OCI-LY7 (cell line): ENCODE data around the gene RTN4. TPM values are rescaled to one million over a fixed set of nuclear protein-coding genes. Genes with fewer than 3 reads are reported as not detected.
"Not testable (repeated sequence)": the region's sequence is repeated elsewhere in the genome, so short reads cannot be mapped to it uniquely, and the experiment has no call there.

Source experiments
- BruUV-seq: library from RNA; stranded (reverse); fragments of 400-500 nt; replicated peaks from 2 replicates; lab custom pipeline; 2021; lab: Mats Ljungman, UMichigan
- CTCF ChIA-PET: fragments of 300-600 bp; sonication (Branson Sonifier 250); formaldehyde crosslinking; loops from one replicate; lab custom pipeline; 2022; ENCODE audit warnings: antibody characterized with exemption; ENCODE audit not compliant: unreplicated experiment; lab: Charles Lee
- POLR2A ChIA-PET: fragments of 300-600 bp; sonication (Branson Sonifier 250); formaldehyde crosslinking; loops from one replicate; lab custom pipeline; 2022; ENCODE audit warnings: antibody characterized with exemption; lab: Charles Lee
- DNase-seq: peaks from one replicate; pipeline ENCODE4 v3.0.0-alpha.2; 2015; ENCODE audit warnings: low spot score
- H2AFZ ChIP-seq: fragments of 200-600 bp; sonication (generic), shearing (Covaris generic); 2 replicates; pipeline ENCODE4 v1.6.1; 2014; ENCODE audit warnings: mild to moderate bottlenecking, antibody characterized with exemption, low read length, moderate library complexity
- H3K27ac ChIP-seq: fragments of 200-600 bp; sonication (generic); 2 replicates; pipeline ENCODE4 v1.5.1; 2014; ENCODE audit warnings: mixed run types, low read depth, mild to moderate bottlenecking, moderate library complexity, low read length, inconsistent platforms; ENCODE audit not compliant: poor library complexity, severe bottlenecking
- H3K36me3 ChIP-seq: fragments of 200-600 bp; sonication (generic); 2 replicates; pipeline ENCODE4 v1.6.1; 2014; ENCODE audit warnings: mild to moderate bottlenecking, antibody characterized with exemption, low read length, moderate library complexity, mixed read lengths; ENCODE audit not compliant: insufficient read depth
- H3K4me1 ChIP-seq: fragments of 200-600 bp; sonication (generic); 2 replicates; pipeline ENCODE4 v1.5.1; 2014; ENCODE audit warnings: mild to moderate bottlenecking, low read length; ENCODE audit not compliant: insufficient read depth, poor library complexity, severe bottlenecking
- H3K4me2 ChIP-seq: fragments of 200-600 bp; sonication (generic); 2 replicates; pipeline ENCODE4 v1.6.1; 2014; ENCODE audit warnings: mild to moderate bottlenecking, low read length
- H3K4me3 ChIP-seq: fragments of 200-600 bp; sonication (generic); 2 replicates; pipeline ENCODE4 v1.5.1; 2014; ENCODE audit warnings: mild to moderate bottlenecking, low read depth, low read length; ENCODE audit not compliant: poor library complexity, severe bottlenecking
- H3K79me2 ChIP-seq: fragments of 200-600 bp; sonication (generic); 2 replicates; pipeline ENCODE4 v1.6.1; 2016; ENCODE audit warnings: low read depth, mild to moderate bottlenecking, low read length, moderate library complexity, mixed read lengths; ENCODE audit not compliant: insufficient read depth
- H3K9me2 ChIP-seq: fragments of 200-600 bp; sonication (generic); 2 replicates; pipeline ENCODE4 v1.6.1; 2016; ENCODE audit warnings: mild to moderate bottlenecking, low read length, mixed read lengths; ENCODE audit not compliant: insufficient read depth
- H3K9me3 ChIP-seq: fragments of 200-600 bp; sonication (generic); 2 replicates; pipeline ENCODE4 v1.6.1; 2014; ENCODE audit warnings: mild to moderate bottlenecking, mixed run types, low read length, mixed read lengths
- H4K20me1 ChIP-seq: fragments of 200-600 bp; sonication (generic); 2 replicates; pipeline ENCODE4 v1.6.1; 2014; ENCODE audit warnings: mild to moderate bottlenecking, antibody characterized with exemption, low read length, moderate library complexity, mixed read lengths; ENCODE audit not compliant: insufficient read depth
- EZH2phosphoT487 ChIP-seq: fragments of 200-600 bp; sonication (generic); IDR thresholded peaks from 2 replicates; pipeline ENCODE4 v1.6.1; 2018; ENCODE audit warnings: low read depth, borderline replicate concordance, mild to moderate bottlenecking, mixed run types, antibody characterized with exemption, low read length, moderate library complexity, mixed read lengths
- intact Hi-C: fragments of 100-400 bp; cut with micrococcal nuclease; formaldehyde crosslinking; loops from one replicate; pipeline ENCODE4 v1.10.0; 2022; ENCODE audit not compliant: unreplicated experiment
- total RNA-seq, 2 experiments: library from RNA; depleted of rRNA in 1 of 2; stranded (reverse); fragments of >200 nt in 1 of 2; shearing (Covaris generic) in 1 of 2; gene quantifications; 2 replicates each; pipeline ENCODE4 v1.2.3, GENCODE V29; 2014 to 2022
- TF ChIP-seq, protein P1 (sequence below): fragments of 200-600 bp; sonication (generic); conservative IDR thresholded peaks from 2 replicates; pipeline ENCODE4 v1.5.1; 2014; ENCODE audit warnings: mild to moderate bottlenecking, antibody characterized with exemption, low read length, moderate library complexity, mixed read lengths

RTN4 gene
- total RNA-seq, 2 experiments from 2014 or later, result 36.5 to 75.2 TPM

GRCh38 chr2:54997826-54998225, 52.4 kb downstream of the RTN4 start:
- peaks cover 13% of the 10 kb centered on the region for H3K4me1 ChIP-seq

GRCh38 chr2:54995553-54995952, 54.7 kb downstream of the RTN4 start:
- Histone ChIP-seq H3K27ac (no peak overlapping the region), H3K9me3 (no peaks in the 10 kb centered on the region), H4K20me1 (peaks cover 15% of the 10 kb centered on the region; the same call in 1 of the 2 replicates), H3K4me3 (no peak overlapping the region), H3K36me3 (no peaks in the 10 kb centered on the region), H3K79me2 (peaks cover 80% of the 10 kb centered on the region), H3K9me2 (no peaks in the 10 kb centered on the region), H3K4me2 (no peak overlapping the region), H3K4me1 (peaks cover 13% of the 10 kb centered on the region), H2AFZ (no peak overlapping the region)
- TF ChIP-seq, protein P1, sequence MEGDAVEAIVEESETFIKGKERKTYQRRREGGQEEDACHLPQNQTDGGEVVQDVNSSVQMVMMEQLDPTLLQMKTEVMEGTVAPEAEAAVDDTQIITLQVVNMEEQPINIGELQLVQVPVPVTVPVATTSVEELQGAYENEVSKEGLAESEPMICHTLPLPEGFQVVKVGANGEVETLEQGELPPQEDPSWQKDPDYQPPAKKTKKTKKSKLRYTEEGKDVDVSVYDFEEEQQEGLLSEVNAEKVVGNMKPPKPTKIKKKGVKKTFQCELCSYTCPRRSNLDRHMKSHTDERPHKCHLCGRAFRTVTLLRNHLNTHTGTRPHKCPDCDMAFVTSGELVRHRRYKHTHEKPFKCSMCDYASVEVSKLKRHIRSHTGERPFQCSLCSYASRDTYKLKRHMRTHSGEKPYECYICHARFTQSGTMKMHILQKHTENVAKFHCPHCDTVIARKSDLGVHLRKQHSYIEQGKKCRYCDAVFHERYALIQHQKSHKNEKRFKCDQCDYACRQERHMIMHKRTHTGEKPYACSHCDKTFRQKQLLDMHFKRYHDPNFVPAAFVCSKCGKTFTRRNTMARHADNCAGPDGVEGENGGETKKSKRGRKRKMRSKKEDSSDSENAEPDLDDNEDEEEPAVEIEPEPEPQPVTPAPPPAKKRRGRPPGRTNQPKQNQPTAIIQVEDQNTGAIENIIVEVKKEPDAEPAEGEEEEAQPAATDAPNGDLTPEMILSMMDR, result no peak
- TF ChIP-seq EZH2phosphoT487, result no peak
- intact Hi-C loops, result no loop called here
- CTCF ChIA-PET, result no interaction called here
- DNase-seq, result no peak
- POLR2A ChIA-PET, result interaction anchor here (0.9 to 1.0 kb wide), 2 partner anchors 16 to 63 kb away, joined by 3 read pairs; no protein-coding TSS in a partner anchor
- BruUV-seq, result no TSS peak

More at GRCh38 chr2:54997826-54998225, 52.4 kb downstream of the RTN4 start:
- Histone ChIP-seq H4K20me1 (peaks cover 8% of the 10 kb centered on the region; the same call in 1 of the 2 replicates), H3K4me3 (no peak overlapping the region), H3K4me2 (no peak overlapping the region), H3K79me2 (peaks cover 78% of the 10 kb centered on the region), H3K27ac (no peak overlapping the region), H3K9me2 (no peaks in the 10 kb centered on the region), H3K36me3 (no peaks in the 10 kb centered on the region), H2AFZ (no peak overlapping the region), H3K9me3 (no peaks in the 10 kb centered on the region)
- TF ChIP-seq EZH2phosphoT487, result no peak
- TF ChIP-seq, protein P1, result 0 out of 2 replicates have a peak, but pooled peaks have one; percentile 20
- ChIA-PET POLR2A (no interaction called here), CTCF (no interaction called here)
- DNase-seq, result no peak
- intact Hi-C loops, result no loop called here
- no TSS peak for BruUV-seq

DNA sequence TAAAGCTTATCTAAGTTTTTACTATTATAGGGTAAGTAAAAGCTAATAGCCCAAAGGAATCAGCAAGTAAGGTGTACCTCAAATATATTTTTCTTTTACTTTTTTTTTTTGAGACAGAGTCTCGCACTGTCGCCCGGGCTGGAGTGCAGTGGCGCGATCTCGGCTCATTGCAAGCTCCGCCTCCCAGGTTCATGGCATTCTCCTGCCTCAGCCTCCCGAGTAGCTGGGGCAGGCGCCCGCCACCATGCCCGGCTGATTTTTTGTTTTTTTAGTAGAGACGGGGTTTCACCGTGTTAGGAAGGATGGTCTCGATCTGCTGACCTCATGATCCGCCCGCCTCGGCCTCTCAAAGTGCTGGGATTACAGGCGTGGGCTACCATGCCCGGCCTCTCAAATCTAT, 59.6 kb downstream of the RTN4 start:
- H3K36me3 ChIP-seq, result peaks cover 18% of the 10 kb centered on the region
- peaks cover 13% of the 10 kb centered on the region; the same call in 1 of the 2 replicates for H4K20me1 ChIP-seq
- BruUV-seq, intact Hi-C loops, DNase-seq, H2AFZ ChIP-seq, H3K9me2 ChIP-seq, H3K9me3 ChIP-seq, H3K4me2 ChIP-seq, CTCF ChIA-PET, H3K4me3 ChIP-seq, H3K4me1 ChIP-seq, H3K27ac ChIP-seq: not testable (repeated sequence)
- peaks cover 59% of the 10 kb centered on the region; the same call in 1 of the 2 replicates for H3K79me2 ChIP-seq
- POLR2A ChIA-PET, result interaction anchor here (1.0 to 1.3 kb wide), 2 partner anchors 15 to 60 kb away, joined by 4 read pairs; partner anchors contain the start of gene RTN4
